Small intestine (tissue), 7 donors: ENCODE results near the gene ELOVL5. TPM values are rescaled to one million over a fixed set of nuclear protein-coding genes. Genes with fewer than 3 reads are reported as not detected.
A peak's percentile ranks its signal among the peaks of the same experiment; 100 is the strongest.

Source experiments
- DNase-seq, 2 donors: peaks; one replicate each; pipeline versions ENCODE4 v3.0.0 to v3.0.0-alpha.2; 2013
- FAIRE-seq: peaks from 2 replicates; lab custom pipeline; 2012; peaks lifted over from hg19 to GRCh38; lab: Jason Lieb, UNC
- H3K27ac ChIP-seq, 3 donors: one replicate each; pipeline ENCODE4 v1.5.1; 2013; ENCODE audit warnings: low read length in 2 of 3, mild to moderate bottlenecking in 2 of 3, control low read depth in 1 of 3, inconsistent platforms in 1 of 3, low read depth in 1 of 3, moderate library complexity in 1 of 3
- H3K27me3 ChIP-seq, 3 donors: one replicate each; pipeline ENCODE4 v1.6.1; 2013; ENCODE audit warnings: low read length in 3 of 3, inconsistent platforms in 1 of 3; ENCODE audit not compliant: control insufficient read depth in 3 of 3, insufficient read depth in 3 of 3
- H3K36me3 ChIP-seq, 3 donors: one replicate each; pipeline ENCODE4 v1.6.1; 2013; ENCODE audit warnings: low read length in 3 of 3, inconsistent platforms in 1 of 3, low read depth in 1 of 3, mild to moderate bottlenecking in 1 of 3, moderate library complexity in 1 of 3; ENCODE audit not compliant: control insufficient read depth in 3 of 3, insufficient read depth in 2 of 3
- H3K4me1 ChIP-seq, 3 donors: one replicate each; pipeline ENCODE4 v1.6.1; 2013; ENCODE audit warnings: low read length in 2 of 3, inconsistent platforms in 1 of 3, low read depth in 1 of 3, mild to moderate bottlenecking in 1 of 3, moderate library complexity in 1 of 3; ENCODE audit not compliant: control insufficient read depth in 3 of 3, insufficient read depth in 2 of 3
- H3K4me3 ChIP-seq, 3 donors: one replicate each; pipeline ENCODE4 v1.5.1; 2013; ENCODE audit warnings: low read length in 3 of 3, control low read depth in 1 of 3, inconsistent platforms in 1 of 3, low read depth in 1 of 3, mild to moderate bottlenecking in 1 of 3, moderate library complexity in 1 of 3
- H3K9me3 ChIP-seq, 2 donors: one replicate each; pipeline ENCODE4 v1.6.1; 2013; ENCODE audit warnings: low read depth in 1 of 2, low read length in 1 of 2; ENCODE audit not compliant: control insufficient read depth in 2 of 2, insufficient read depth in 1 of 2
- WGBS, 3 donors: extraction: QIAGEN DNeasy Blood & Tissue Kit; methylation state at CpG; one replicate each; pipeline ENCODE4 v1.1.7; 2013; 5-methylcytosine and 5-hydroxymethylcytosine counted together
- polyA plus RNA-seq, 4 donors: library from polyadenylated mRNA; stranded (reverse) in 3 of 4; unstranded in 1 of 4; fragments of 200-250 nt in 3 of 4; fragments of 120-200 nt in 1 of 4; gene quantifications; one replicate each; pipeline versions ENCODE4 v1.2.1 to v1.2.3, GENCODE V29; 2013
- donor health status: healthy with polysubstance abuse.
- donor health status: control.
- donor health status: control.
- donor health status: Bipolar disorder and iron deficiency.
- donor health status: healthy.

The ELOVL5 gene
- polyA plus RNA-seq, 4 donors: 6.3 to 37.0 (median 22.6) TPM

- no peak for FAIRE-seq
- WGBS, 3 donors: 60 to 90% (median 70%) methylated on average over 3 of the region's 3 CpGs
- H3K27ac ChIP-seq: peak overlapping the region in 1 of 3 donors; percentile 1
Observed at GRCh38 chr6:53281518-53282215, 67.1 kb downstream of the ELOVL5 start.

GRCh38 chr6:53280207-53280606 lies 68.5 kb downstream of the ELOVL5 start:
- Histone ChIP-seq H3K27me3 (no peaks in the 10 kb centered on the region), H3K4me1 (no peaks in the 10 kb centered on the region), H3K9me3 (no peaks in the 10 kb centered on the region), H3K4me3 (no peak overlapping the region), H3K27ac (no peak overlapping the region), H3K36me3 (peaks cover 0 to 4% (median 0%) of the 10 kb centered on the region in 3 donors)
- no peak for FAIRE-seq
- WGBS, 3 donors: 82 to 100% (median 96%) methylated on average over 2 of the region's 2 CpGs
- DNase-seq: no peak

More at GRCh38 chr6:53281518-53282215, 67.1 kb downstream of the ELOVL5 start:
- Histone ChIP-seq H3K27me3 (no peaks in the 10 kb centered on the region), H3K36me3 (peaks cover 0 to 2% (median 0%) of the 10 kb centered on the region in 3 donors), H3K4me3 (no peak overlapping the region), H3K9me3 (no peaks in the 10 kb centered on the region), H3K4me1 (no peaks in the 10 kb centered on the region)
- DNase-seq: no peak

- no peak for FAIRE-seq
- Histone ChIP-seq H3K27ac (no peak overlapping the region), H3K9me3 (no peaks in the 10 kb centered on the region), H3K27me3 (no peaks in the 10 kb centered on the region), H3K36me3 (peaks cover 0 to 7% (median 0%) of the 10 kb centered on the region in 3 donors), H3K4me3 (no peak overlapping the region), H3K4me1 (no peaks in the 10 kb centered on the region)
- WGBS, 3 donors: 82 to 90% (median 89%) methylated on average over 3 of the region's 3 CpGs
- no peak for DNase-seq
Observed at GRCh38 chr6:53279293-53279692, 69.5 kb downstream of the ELOVL5 start.

GRCh38 chr6:53273370-53273769 lies 75.4 kb downstream of the ELOVL5 start:
- Histone ChIP-seq H3K9me3 (no peaks in the 10 kb centered on the region), H3K36me3 (peaks cover 4 to 20% (median 13%) of the 10 kb centered on the region in 3 donors), H3K27ac (no peak overlapping the region), H3K4me1 (no peaks in the 10 kb centered on the region), H3K27me3 (no peaks in the 10 kb centered on the region), H3K4me3 (no peak overlapping the region)
- FAIRE-seq: no peak
- no peak for DNase-seq
- 89 to 90% (median 90%) methylated on average over 4 of the region's 4 CpGs for WGBS, 3 donors

- Histone ChIP-seq H3K36me3 (peaks cover 4 to 16% (median 13%) of the 10 kb centered on the region in 3 donors), H3K4me3 (no peak overlapping the region), H3K27ac (no peak overlapping the region), H3K27me3 (no peaks in the 10 kb centered on the region), H3K4me1 (no peaks in the 10 kb centered on the region), H3K9me3 (no peaks in the 10 kb centered on the region)
- 92 to 94% (median 93%) methylated on average over 5 of the region's 5 CpGs for WGBS, 3 donors
- no peak for FAIRE-seq
- no peak for DNase-seq
Observed at GRCh38 chr6:53269827-53270226, 78.9 kb downstream of the ELOVL5 start.

- Histone ChIP-seq H3K27me3 (no peaks in the 10 kb centered on the region), H3K9me3 (no peaks in the 10 kb centered on the region), H3K36me3 (peaks cover 4 to 16% (median 11%) of the 10 kb centered on the region in 3 donors), H3K4me3 (no peak overlapping the region), H3K27ac (no peak overlapping the region), H3K4me1 (peaks cover 0 to 8% (median 0%) of the 10 kb centered on the region in 3 donors)
- no peak for FAIRE-seq
- WGBS, 3 donors: 88 to 94% (median 92%) methylated on average over 6 of the region's 6 CpGs
- DNase-seq: no peak
Observed at GRCh38 chr6:53268858-53269608, 79.7 kb downstream of the ELOVL5 start.

- WGBS, 3 donors: 96 to 99% (median 98%) methylated on average over 4 of the region's 4 CpGs
- DNase-seq (no peak), FAIRE-seq (no peak)
- Histone ChIP-seq H3K27ac (no peak overlapping the region), H3K9me3 (no peaks in the 10 kb centered on the region), H3K36me3 (peaks cover 4 to 11% (median 6%) of the 10 kb centered on the region in 3 donors), H3K4me3 (no peak overlapping the region), H3K4me1 (peaks cover 0 to 11% (median 0%) of the 10 kb centered on the region in 3 donors), H3K27me3 (no peaks in the 10 kb centered on the region)
Observed at GRCh38 chr6:53266553-53267090, 82.1 kb downstream of the ELOVL5 start.

- WGBS, 3 donors: 11 to 49% (median 34%) methylated on average over 5 of the region's 5 CpGs
- no peaks in the 10 kb centered on the region for H3K27me3 ChIP-seq
- H3K9me3 ChIP-seq: no peaks in the 10 kb centered on the region
- peaks cover 0 to 14% (median 8%) of the 10 kb centered on the region in 3 donors for H3K36me3 ChIP-seq
- FAIRE-seq (no peak), DNase-seq (peak; percentile 14 to 41)
- no peak overlapping the region for H3K27ac ChIP-seq
- peaks cover 0 to 11% (median 0%) of the 10 kb centered on the region in 3 donors for H3K4me1 ChIP-seq
- H3K4me3 ChIP-seq: no peak overlapping the region
Observed at GRCh38 chr6:53264915-53265607, 83.7 kb downstream of the ELOVL5 start.
